GM19468 (cell line): ENCODE results near the gene TMCO2.
A peak's percentile ranks its signal among the peaks of the same experiment; 100 is the strongest.

Source experiments
- ATAC-seq: cut with Tn5 transposase; IDR thresholded peaks from one replicate; pipeline ENCODE4 v1.9.1; 2021; ENCODE audit warnings: mild to moderate bottlenecking, moderate library complexity, moderate number of reproducible peaks; ENCODE audit not compliant: unreplicated experiment; ENCODE audit errors: extremely low read depth

TMCO2 gene

DNA sequence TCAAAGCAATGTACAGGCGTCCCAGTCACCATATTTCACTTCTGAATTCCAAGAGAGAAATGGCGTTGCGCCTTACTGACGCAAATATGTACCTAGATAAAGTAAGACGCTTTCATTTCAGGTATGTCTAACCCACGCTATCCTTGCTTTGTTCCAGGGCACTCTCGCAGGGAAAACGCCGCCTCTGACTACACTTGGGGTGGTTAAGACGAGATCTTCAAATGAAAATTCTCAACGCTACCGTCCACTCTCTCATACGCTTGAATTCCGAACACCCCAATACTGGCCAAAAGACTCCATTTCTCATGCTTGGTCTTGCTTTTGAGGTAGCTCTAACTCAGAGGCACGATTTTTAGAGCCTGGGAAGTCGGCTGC, 9.6 kb downstream of the TMCO2 start:
- ATAC-seq: no peak

DNA sequence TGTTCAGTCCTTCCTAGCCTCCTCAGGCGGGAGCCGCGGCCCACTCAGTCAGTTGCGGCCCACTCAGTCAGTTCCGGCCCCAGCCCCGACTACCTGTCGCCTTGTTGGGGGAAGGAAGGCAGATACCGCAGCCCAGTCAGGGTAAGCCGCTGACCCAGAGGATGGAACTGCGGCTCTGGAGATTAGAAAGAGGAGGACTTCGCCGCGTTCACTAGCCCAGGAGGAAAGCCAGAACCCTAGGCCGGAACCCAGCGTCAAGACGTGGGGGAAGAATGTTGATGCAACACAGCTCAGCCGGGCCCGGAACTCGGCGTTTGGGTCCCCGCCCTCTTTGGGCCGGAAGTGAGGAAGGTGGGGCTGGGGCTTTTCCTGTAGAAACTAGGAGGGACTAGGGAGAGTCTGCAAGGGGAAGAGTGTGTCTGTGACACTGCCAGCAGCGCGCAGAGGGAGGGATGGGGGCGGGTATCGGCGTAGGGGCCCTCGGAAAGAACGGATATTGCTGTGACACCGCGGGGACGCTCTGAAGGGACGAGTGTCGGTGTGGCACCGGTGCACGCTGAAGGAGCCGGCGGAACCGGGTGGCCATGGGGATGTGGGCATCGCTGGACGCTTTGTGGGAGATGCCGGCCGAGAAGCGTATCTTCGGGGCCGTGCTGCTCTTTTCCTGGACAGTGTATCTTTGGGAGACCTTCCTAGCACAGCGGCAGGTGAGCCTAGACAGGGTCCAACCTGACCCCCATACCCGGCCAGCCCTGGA, 10.1 kb downstream of the TMCO2 start, which contains the start of gene ZMPSTE24:
Gene ZMPSTE24, plus strand, starts transcription at position 549 of the 757 bp plus-strand sequence. Its CDS starts 36 bp downstream, at position 585.
- ATAC-seq: peak; percentile 56

DNA sequence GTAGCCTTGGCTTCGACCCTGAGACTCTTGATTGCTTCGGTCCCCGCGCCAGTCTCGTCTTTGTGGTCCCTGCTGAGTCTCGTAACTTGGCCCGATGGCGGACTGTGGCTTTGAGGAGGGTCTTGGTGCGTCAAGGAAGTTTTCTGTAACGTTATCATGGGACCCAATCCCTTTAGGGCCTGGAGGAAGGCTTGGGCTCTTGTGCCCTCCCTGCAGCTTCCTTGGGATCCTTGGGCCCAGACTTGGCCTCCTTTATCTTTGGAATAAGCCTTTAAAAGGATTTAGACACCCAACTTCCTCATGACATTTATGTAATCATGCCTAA, 10.7 kb downstream of the TMCO2 start:
- no peak for ATAC-seq

DNA sequence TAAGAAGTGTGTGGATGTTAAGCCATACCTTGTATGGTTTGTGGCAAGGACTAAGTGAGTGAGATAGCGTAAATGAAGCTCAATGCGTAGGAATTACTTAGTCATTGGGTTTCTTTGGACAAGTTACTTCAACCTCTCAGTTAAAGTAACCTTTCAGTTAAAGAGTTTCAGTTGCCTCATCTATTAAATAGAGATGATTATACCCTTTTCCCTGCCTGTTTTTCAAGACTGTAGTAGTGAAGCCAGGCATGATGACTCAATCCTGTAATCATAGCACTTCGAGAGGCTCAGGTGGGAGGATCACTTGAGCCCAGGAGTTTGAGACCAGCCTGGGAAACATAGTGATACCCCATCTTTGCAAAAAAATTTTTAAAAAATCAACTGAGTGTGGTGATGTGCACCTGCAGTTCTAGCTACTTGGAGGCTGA, 16.6 kb downstream of the TMCO2 start:
- no peak for ATAC-seq

DNA sequence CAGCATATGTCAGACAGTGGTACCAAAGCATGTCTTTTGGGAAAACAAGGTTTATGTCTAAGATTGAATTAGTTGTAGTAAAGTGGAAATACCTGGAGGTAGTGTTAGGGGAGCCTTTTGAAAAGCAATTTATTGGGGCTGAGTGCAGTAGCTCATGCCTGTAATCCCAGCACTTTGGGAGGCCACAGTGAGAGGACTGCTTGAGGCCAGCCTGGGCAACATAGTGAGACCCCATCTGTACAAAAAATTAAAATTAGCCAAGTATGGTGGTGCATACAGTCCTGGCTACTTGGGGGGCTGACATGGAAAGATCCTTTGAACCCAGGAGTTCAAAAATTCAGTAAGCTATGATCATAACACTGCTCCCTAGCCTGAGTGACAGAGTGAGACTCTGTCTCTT, 17.6 kb downstream of the TMCO2 start:
- ATAC-seq: no peak

DNA sequence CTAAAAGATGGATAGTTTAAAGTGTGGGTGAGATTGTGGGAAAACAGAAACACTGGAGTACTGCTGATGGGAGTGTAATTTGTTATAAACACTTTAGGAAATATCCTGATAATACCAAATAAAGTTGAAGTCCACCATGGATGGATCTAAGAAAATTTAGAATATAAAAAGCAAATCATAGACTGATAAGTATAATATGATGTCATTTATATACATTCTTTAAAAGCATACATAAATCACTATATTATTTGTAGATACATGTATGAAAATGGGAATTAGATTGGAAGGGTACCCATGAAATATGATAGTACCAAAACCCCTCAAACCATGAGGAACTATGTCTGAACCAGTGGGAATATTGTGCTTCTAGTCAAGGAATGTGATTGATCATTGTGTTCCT, 18.2 kb downstream of the TMCO2 start:
- ATAC-seq: no peak

DNA sequence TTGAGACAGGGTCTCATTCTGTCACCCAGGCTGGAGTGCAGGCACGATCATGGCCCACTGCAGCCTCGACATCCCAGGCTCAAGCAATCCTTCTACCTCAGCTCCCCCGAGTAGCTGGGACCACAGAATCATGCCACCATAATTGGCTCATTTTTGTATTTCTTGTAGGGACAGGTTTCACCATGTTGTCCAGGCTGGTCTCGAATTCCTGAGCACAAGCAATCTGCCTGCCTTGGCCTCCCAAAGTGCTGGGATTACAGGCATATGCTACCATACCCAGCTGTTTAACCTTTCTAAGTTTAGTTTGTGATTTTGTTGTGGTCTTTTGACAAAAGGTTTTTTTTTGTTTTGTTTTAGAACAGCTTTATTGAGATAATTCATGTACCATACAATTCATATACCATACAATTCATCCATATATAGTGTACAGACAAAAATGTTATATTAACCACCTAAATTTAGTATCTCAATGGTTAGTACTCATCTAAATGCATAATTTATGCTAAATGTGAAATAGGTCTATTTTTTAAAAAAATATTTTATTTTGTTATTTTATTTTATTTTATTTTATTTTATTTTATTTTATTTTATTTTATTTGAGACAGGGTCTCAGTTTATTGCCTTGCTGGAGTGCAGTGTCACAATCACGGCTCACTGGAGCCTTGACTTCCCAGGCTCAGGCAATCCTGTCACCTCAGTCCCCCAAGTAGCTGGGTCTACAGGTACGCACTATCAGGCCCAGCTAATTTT, 19.2 kb downstream of the TMCO2 start:
- ATAC-seq: no peak

DNA sequence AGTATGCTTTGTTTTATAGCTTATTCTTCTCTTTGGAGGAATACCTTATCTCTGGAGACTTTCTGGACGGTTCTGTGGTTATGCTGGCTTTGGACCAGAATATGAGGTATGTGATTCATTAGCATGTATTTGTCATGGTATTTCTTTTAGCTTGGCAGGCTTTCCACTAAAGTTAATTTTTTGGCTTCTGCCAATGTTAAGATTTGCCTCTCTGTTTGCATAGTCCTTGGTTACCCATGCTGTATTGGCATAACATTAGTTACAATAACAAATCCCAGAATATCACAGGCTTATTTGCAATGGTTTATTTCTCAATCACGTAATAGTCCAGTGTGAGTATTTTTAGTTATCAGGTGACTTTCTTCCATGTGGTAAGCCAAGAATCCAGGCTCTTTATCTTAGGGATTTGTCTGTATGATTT, 20.0 kb downstream of the TMCO2 start:
- no peak for ATAC-seq

DNA sequence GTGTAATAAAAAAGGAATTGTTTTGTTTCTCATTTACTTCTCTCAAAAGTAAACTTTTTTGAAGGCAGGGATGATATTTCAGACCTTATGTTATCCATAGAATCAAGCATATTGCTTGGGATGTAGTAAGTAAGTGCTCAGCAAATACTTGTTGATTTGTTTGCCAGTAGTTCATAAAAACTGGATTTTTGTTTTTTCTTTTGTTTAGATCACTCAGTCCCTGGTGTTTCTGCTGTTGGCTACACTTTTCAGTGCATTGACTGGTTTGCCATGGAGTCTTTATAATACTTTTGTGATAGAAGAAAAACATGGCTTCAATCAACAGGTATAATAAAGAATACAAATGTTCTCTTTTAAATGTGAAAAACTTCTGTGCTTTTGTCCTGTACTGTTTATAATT, 20.5 kb downstream of the TMCO2 start:
- no peak for ATAC-seq

DNA sequence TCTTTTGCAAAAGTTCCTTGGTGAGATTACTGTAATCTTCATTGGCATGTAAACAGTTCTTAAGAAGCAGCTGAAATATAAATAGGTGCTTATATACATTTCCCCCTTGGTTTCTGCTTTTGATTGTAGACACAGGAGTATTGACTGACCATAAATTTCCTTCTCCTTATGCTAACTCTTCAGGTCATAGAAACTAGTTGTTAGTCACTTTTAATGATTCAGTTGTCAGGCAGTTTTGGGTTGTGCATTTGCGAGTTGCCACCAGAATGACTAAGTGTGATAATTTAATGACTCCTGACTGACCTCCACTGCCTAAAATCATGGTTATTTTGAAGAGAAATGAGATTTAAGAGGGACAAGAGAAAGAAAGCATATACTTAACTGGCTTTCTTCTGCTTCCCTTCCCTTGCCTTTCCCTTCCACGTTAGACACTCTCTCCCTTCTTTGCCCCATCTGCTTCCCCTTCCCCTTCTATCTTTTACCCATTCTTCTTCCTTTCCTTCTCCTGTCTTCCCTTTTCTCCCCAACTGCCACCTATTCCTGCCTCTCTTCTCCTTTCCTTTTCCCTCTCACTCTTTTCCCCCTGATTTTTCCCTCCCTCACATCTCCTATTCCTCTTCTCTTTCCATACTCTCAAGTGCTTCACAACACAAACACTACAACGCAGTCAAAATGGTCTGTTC, 22.6 kb downstream of the TMCO2 start:
- no peak for ATAC-seq

DNA sequence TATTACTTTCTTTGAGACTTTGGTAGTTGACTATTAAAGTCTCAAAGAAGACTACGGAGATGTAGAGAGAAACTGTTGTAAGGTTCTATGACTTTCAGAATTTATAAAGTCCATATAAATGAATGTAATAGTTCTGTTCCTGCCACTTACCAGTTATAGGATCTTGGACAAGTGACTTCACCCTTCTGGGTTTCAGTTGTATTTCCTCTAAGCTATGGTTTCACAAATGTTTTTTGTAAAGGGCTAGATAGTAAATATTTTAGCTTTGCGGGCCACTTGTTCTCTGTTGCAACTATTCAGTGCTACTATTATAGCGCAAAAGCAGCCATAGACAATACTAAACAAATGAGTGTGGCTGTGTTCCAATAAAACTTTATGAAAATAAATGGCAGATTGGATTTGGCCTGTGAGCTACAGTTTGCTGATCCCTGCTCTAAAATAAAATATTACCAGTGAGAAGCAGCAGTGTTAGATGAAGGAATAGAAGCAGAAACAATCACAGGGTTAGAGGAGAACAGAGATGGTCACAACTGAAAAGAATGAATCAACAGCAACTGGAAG, 25.0 kb downstream of the TMCO2 start:
- ATAC-seq: no peak

DNA sequence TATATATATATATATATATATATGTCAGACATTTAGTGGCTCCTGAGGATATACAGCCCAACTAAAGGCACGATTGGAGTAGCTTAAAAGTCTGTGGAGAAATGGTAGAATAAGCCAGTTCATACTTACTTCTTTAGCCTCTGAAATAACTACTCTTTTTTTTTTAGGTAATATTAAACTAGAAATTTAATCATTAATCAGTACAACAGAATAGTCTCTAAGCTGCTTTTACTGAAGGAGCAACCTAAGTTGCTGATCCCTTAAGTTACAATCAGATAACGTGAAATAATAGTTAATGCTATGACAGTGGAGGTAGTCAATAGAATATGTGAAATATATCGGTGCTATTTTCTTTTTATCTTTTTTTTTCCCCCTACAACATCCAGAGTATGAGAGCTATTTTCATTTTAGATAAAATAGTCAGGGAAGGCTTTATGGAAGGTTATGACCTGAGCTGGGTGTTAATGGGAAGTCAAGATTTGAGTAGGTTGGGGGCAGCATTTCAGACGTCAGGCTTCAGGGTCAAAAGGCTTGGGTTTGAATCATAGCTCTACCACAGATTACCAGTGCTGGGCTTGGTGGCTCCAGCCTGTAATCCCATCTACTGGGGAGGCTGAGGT, 25.9 kb downstream of the TMCO2 start:
- no peak for ATAC-seq

DNA sequence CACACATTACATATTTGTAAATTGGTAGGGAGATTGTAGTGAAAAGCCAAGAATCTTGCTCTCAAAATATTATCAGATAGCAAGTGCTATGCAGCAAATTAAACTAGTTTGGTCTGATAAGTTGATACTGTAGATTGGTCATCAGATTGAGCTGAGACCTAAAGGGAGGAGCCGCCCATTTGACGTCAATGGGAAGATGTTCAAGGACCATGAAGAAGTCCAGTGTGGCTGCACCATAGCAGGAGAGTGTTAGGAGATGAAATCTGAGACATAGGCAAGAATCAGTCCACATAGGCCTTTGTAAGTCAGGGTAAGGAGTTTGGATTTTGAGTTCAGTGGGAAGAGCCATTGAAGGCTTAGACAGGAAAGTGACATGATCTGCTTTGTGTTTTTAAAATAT, 26.6 kb downstream of the TMCO2 start:
- ATAC-seq: no peak

DNA sequence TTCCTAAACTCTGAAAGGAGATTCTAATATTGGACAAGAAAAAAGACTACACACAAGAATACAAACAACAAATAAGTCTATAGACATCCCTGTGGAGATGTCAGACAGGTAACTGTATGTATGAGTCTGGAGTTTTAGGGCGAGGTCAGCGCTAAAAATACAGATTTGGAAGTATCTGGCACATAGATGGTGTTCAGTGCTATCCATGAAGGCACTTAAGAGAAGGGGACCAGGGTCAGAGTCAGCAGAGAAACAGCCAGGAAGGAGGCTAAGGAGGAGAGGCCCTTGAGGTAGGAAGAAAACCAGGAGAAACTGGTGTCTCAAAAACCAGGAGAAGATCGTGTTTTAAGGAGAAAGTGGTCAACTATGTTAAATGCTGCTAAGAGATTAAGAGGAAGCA, 28.4 kb downstream of the TMCO2 start:
- no peak for ATAC-seq

DNA sequence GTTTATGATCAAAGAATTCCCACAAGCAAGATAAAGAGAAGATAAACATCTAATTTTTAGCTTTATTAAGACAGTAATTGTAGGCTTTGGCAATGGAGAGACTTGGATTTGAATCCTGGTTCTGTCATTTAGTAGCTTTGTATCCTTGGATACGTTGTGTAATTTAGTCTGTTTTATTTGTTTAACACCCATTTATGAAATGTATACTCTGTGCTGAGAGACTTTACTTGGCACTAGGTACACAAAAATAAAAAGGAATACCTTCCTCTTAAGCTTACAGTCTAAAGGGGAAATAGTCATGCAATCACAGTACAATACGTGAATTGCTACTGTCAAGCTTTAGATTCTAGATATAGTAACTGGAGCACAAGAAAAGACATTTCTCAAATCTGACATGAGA, 34.1 kb downstream of the TMCO2 start:
- no peak for ATAC-seq

DNA sequence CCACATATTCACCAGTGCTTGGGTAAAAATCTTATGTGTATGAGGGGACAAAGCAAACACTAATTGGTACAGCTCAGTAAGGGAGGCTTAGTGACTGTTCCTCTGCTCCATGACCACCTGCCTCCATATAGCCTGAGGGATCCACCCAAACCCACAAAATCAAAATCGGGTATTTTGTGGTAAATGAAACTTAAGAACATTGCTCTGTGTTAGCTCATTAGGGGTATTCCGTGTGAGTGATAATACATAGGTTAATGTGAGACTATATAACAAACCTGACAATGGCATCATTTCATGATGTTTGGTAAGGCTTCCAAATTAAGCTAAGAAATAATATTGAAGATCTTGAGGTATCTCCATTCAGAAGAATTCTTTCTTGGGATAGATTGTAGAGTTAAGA, 43.6 kb downstream of the TMCO2 start:
- no peak for ATAC-seq

DNA sequence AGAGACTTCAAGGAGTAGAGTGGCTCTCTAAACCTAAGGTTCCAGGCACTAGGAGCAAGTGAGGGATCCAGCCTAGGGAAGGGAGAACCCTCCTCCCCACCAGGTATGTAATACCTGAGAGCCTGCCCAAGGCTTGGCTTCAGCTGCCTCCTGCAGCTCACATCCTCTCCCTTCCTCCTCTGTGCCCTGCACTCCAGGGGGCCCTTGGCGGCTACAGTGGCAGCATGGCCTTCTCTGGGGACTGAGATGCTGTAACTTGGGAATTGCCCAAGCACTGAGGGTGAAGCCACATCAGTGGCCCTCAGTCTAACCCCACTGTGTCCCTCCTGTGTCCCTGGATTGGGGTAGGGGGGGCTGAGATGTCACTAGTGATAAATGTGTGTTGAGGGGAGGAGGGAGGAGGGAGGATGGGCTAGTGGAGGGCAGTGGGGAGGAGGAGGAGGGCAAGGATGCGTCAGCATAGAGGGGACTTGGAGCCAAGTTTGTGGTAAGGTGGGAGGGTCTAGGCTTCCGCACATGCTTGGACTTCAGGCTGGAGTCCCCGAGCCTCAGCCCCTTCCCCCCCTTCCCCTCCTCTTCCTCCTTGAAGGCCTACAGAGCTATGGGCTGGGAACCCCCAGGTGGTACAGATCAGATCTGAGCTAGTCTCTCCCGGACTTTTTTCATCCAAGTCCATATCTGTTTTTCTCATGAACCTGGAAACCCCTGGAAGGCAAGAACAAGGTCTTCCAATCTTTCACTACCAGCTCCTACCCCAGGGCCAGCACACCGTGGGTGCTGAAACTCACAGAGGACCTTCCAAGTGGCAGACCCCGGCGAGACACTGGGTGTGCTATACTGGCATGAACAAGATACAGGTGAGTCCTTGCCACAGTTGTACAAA, 51.9 kb downstream of the TMCO2 start:
- no peak for ATAC-seq

DNA sequence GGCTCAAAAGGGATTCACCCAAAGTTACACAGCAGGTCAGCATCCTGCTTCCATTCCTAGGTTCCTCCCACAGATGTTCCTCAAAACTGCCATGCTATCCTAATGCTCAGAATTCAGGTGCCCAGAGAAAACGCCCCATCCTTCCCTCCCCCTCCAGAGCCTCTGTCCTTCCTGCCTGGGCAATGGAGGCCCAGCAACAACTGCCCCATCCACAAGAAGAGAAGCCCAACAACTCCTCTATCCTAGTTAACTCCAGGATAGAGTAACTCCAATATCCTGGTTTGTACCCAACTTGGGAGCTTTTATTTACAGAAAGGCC, 52.5 kb downstream of the TMCO2 start:
- no peak for ATAC-seq

DNA sequence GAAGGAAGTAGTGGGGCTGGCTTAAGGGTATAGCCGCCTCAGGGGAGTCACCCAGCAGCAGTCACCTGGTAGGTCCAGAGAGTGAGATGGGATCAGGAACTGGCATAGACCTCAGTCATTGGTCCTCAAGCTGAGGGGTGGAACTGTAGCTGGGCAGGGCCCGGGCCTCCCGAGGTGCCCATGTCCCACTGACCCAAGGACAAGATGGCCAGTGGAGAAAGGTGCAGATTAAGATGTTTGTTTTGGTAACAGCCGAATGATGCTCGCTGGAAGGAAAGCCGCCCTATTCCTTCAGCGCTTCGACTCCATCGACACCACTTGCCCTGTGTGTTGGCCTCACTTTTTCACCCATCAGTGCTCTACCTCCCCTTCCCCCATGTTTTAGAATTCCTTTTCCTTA, 52.9 kb downstream of the TMCO2 start:
- ATAC-seq: no peak

DNA sequence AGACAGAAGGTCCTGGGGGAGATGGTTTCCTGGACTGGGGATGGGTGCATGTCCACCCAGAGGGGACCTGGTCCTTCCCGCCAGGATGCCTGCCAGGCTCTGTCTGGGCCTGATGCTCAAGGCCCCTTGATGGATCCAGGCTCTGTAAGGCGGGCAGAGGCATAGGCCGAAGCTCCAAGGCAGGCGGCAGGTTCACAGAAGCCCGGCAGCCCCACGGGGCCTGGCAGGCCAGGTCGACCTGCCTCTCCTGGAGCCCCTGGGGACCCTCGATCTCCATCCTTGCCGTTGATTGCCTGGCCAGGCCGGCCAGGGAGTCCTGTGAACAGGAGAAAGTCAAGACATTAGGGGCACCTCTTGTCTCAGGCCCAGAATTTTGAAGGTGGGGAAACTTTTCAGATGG, 53.3 kb downstream of the TMCO2 start:
- no peak for ATAC-seq
